Gastrocnemius medialis (tissue), 4 donors: Measurements from ENCODE around the gene OBSCN.

Experiments used
- POLR2A ChIP-seq, 2 donors: fragments of 450-650 bp; IDR thresholded peaks; one replicate each; pipeline ENCODE4 v1.6.1; 2017; ENCODE audit warnings: antibody characterized with exemption in 2 of 2, mild to moderate bottlenecking in 2 of 2, moderate library complexity in 2 of 2
- TF ChIP-seq, protein P1 (sequence below), 5 experiments: fragments of 450-650 bp in 3 of 5; fragments of 200-600 bp in 2 of 5; sonication (generic) in 2 of 5; IDR thresholded peaks in 4 of 5; conservative IDR thresholded peaks in 1 of 5; 1 replicate in 4 of 5; 2 replicates in 1 of 5; pipeline ENCODE4 v1.5.1; 2016 to 2019; ENCODE audit warnings: antibody characterized with exemption in 5 of 5, mild to moderate bottlenecking in 3 of 5, moderate library complexity in 3 of 5

- TF ChIP-seq POLR2A (IDR thresholded peaks at IDR 0.05), result no peak
- TF ChIP-seq, protein P1, sequence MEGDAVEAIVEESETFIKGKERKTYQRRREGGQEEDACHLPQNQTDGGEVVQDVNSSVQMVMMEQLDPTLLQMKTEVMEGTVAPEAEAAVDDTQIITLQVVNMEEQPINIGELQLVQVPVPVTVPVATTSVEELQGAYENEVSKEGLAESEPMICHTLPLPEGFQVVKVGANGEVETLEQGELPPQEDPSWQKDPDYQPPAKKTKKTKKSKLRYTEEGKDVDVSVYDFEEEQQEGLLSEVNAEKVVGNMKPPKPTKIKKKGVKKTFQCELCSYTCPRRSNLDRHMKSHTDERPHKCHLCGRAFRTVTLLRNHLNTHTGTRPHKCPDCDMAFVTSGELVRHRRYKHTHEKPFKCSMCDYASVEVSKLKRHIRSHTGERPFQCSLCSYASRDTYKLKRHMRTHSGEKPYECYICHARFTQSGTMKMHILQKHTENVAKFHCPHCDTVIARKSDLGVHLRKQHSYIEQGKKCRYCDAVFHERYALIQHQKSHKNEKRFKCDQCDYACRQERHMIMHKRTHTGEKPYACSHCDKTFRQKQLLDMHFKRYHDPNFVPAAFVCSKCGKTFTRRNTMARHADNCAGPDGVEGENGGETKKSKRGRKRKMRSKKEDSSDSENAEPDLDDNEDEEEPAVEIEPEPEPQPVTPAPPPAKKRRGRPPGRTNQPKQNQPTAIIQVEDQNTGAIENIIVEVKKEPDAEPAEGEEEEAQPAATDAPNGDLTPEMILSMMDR (IDR thresholded peaks at IDR 0.05 in 4 of 5, conservative IDR thresholded peaks at IDR 0.05 in 1 of 5), result no peak
These were observed 85.5 kb downstream of the OBSCN start for GRCh38 chr1:228293393-228293792.
